GM23338 (cell line): ENCODE results near the gene ALDH7A1. TPM values are rescaled to one million over a fixed set of nuclear protein-coding genes. Genes with fewer than 3 reads are reported as not detected.

Source experiments
- ATAC-seq: fragments of 200-7000 bp; cut with Tn5 transposase; 3 replicates; pipeline ENCODE4 v1.9.1; 2020
- DNase-seq: peaks from one replicate; pipeline ENCODE4 v3.0.0-alpha.2; 2015; ENCODE audit warnings: low spot score
- H2AFZ ChIP-seq: fragments of 200-600 bp; sonication (generic); 2 replicates; pipeline ENCODE4 v1.8.0; 2016; ENCODE audit warnings: antibody characterized with exemption, mild to moderate bottlenecking, moderate library complexity
- H3F3A ChIP-seq: fragments of 200-600 bp; sonication (generic); replicated peaks from 2 replicates; pipeline ENCODE4 v1.8.0; 2017; ENCODE audit warnings: antibody characterized with exemption, mixed run types, low read depth
- H3K27ac ChIP-seq: fragments of 200-600 bp; sonication (generic); 2 replicates; pipeline ENCODE4 v1.6.1; 2016; ENCODE audit warnings: low read depth
- H3K27me3 ChIP-seq: fragments of 200-600 bp; sonication (generic); 2 replicates; pipeline ENCODE4 v1.8.0; 2016; ENCODE audit warnings: mild to moderate bottlenecking, mixed run types, moderate library complexity; ENCODE audit not compliant: insufficient read depth
- H3K36me3 ChIP-seq: fragments of 200-600 bp; sonication (generic); 2 replicates; pipeline ENCODE4 v1.8.0; 2016; ENCODE audit warnings: mild to moderate bottlenecking; ENCODE audit not compliant: insufficient read depth
- H3K4me1 ChIP-seq: fragments of 200-600 bp; sonication (generic); 2 replicates; pipeline ENCODE4 v1.8.0; 2016; ENCODE audit warnings: mild to moderate bottlenecking, moderate library complexity; ENCODE audit not compliant: insufficient read depth
- H3K4me2 ChIP-seq: fragments of 200-600 bp; sonication (generic); 2 replicates; pipeline ENCODE4 v1.7.1; 2017; ENCODE audit warnings: mixed run types
- H3K4me3 ChIP-seq: fragments of 200-600 bp; sonication (generic); 2 replicates; pipeline ENCODE4 v1.6.1; 2016; ENCODE audit warnings: mixed run types
- H3K79me2 ChIP-seq: fragments of 200-600 bp; sonication (generic); replicated peaks from 2 replicates; pipeline ENCODE4 v1.8.0; 2017; ENCODE audit warnings: mild to moderate bottlenecking; ENCODE audit not compliant: insufficient read depth
- H3K9me2 ChIP-seq: fragments of 200-600 bp; sonication (generic); 2 replicates; pipeline ENCODE4 v1.8.0; 2017; ENCODE audit not compliant: insufficient read depth
- H4K20me1 ChIP-seq: fragments of 200-600 bp; sonication (generic); replicated peaks from 2 replicates; pipeline ENCODE4 v1.8.0; 2017; ENCODE audit warnings: mild to moderate bottlenecking; ENCODE audit not compliant: insufficient read depth
- H3K27ac Mint-ChIP-seq: 2 replicates; pipeline ENCODE4 v1.8.0; 2020; ENCODE audit warnings: inconsistent platforms, mild to moderate bottlenecking, moderate library complexity, mixed read lengths
- H3K27me3 Mint-ChIP-seq: 3 replicates; pipeline ENCODE4 v1.8.0; 2022; ENCODE audit warnings: low read depth, mild to moderate bottlenecking, moderate library complexity, mixed read lengths, inconsistent platforms; ENCODE audit not compliant: insufficient read depth, poor library complexity
- H3K36me3 Mint-ChIP-seq: 3 replicates; pipeline ENCODE4 v1.8.0; 2021; ENCODE audit warnings: low read depth, mild to moderate bottlenecking, inconsistent platforms, moderate library complexity, mixed read lengths
- H3K4me1 Mint-ChIP-seq: 3 replicates; pipeline ENCODE4 v1.8.0; 2020; ENCODE audit warnings: mild to moderate bottlenecking, inconsistent platforms, mixed read lengths
- H3K4me3 Mint-ChIP-seq: 3 replicates; pipeline ENCODE4 v1.8.0; 2021; ENCODE audit warnings: moderate library complexity, mild to moderate bottlenecking, inconsistent platforms, mixed read lengths
- H3K9me3 Mint-ChIP-seq: 3 replicates; pipeline ENCODE4 v1.8.0; 2020; ENCODE audit warnings: moderate library complexity, mild to moderate bottlenecking, inconsistent platforms, mixed read lengths
- CREB1 ChIP-seq: fragments of 250-450 bp; sonication (Bioruptor Pico); IDR thresholded peaks from 2 replicates; pipeline ENCODE4 v1.5.0; 2020; ENCODE audit warnings: low read depth, mild to moderate bottlenecking, moderate library complexity
- CTCF ChIP-seq, 2 experiments: fragments of 200-600 bp in 1 of 2; sonication (generic) in 1 of 2; conservative IDR thresholded peaks; 2 replicates each; pipeline versions ENCODE4 v1.5.1 to v1.6.1; 2016 to 2017; ENCODE audit warnings: antibody characterized with exemption in 2 of 2, low read depth in 2 of 2, mild to moderate bottlenecking in 2 of 2, moderate library complexity in 1 of 2
- ETS1 ChIP-seq: IDR thresholded peaks from 2 replicates; pipeline ENCODE4 v1.6.1; 2016; ENCODE audit warnings: antibody characterized with exemption
- EZH2 ChIP-seq: fragments of 200-600 bp; sonication (generic); IDR thresholded peaks from one replicate; pipeline ENCODE4 v1.8.0; 2017; ENCODE audit warnings: antibody characterized with exemption, mild to moderate bottlenecking, low read depth; ENCODE audit not compliant: unreplicated experiment
- EZH2phosphoT487 ChIP-seq: fragments of 200-600 bp; sonication (generic); IDR thresholded peaks from one replicate; pipeline ENCODE4 v1.8.1; 2018; ENCODE audit warnings: antibody characterized with exemption; ENCODE audit not compliant: unreplicated experiment
- NANOG ChIP-seq: IDR thresholded peaks from 2 replicates; pipeline ENCODE4 v1.6.1; 2016; ENCODE audit warnings: antibody characterized with exemption, borderline replicate concordance
- POLR2AphosphoS5 ChIP-seq: IDR thresholded peaks from 2 replicates; pipeline ENCODE4 v1.6.1; 2016; ENCODE audit warnings: antibody characterized with exemption, low read depth
- REST ChIP-seq: IDR thresholded peaks from one replicate; pipeline ENCODE4 v1.6.1; 2018; ENCODE audit warnings: antibody characterized with exemption; ENCODE audit not compliant: unreplicated experiment
- STAT1 ChIP-seq: IDR thresholded peaks from one replicate; pipeline ENCODE4 v1.6.1; 2016; ENCODE audit warnings: antibody characterized with exemption; ENCODE audit not compliant: unreplicated experiment
- ZNF114 ChIP-seq: fragments of 250-450 bp; sonication (Bioruptor Pico); IDR thresholded peaks from 2 replicates; pipeline ENCODE4 v1.5.0; 2020; ENCODE audit warnings: mild to moderate bottlenecking, moderate library complexity
- ZNF462 ChIP-seq: fragments of 250-450 bp; sonication (Bioruptor Pico); IDR thresholded peaks from 2 replicates; pipeline ENCODE4 v1.5.0; 2020; ENCODE audit warnings: mild to moderate bottlenecking, moderate library complexity
- polyA plus RNA-seq: library from polyadenylated mRNA; unstranded; fragments of >200 nt; fragmentation: Nextera tagmentation; extraction: Ambion mirVana; gene quantifications from 2 replicates; pipeline ENCODE4 v1.2.1, GENCODE V29; 2016
- total RNA-seq: library from RNA; depleted of rRNA; stranded (reverse); fragments of >200 nt; shearing (Covaris generic); gene quantifications from 2 replicates; pipeline ENCODE4 v1.2.3, GENCODE V29; 2014

The ALDH7A1 gene
- total and polyA plus RNA-seq, 2 experiments from 2014 or later, result 122 to 198 TPM

GRCh38 chr5:126494393-126494792 lies 100.6 kb downstream of the ALDH7A1 start:
- no peaks in the 10 kb centered on the region for H3F3A ChIP-seq
- Mint-ChIP-seq H3K4me1 (peaks cover 27% of the 10 kb centered on the region), H3K36me3 (peaks cover 22% of the 10 kb centered on the region), H3K9me3 (no peaks in the 10 kb centered on the region), H3K27ac (no peak overlapping the region), H3K4me3 (no peak overlapping the region), H3K27me3 (peaks cover 3% of the 10 kb centered on the region)
- no peaks in the 10 kb centered on the region for H4K20me1 ChIP-seq
- no peaks in the 10 kb centered on the region for H3K79me2 ChIP-seq
- TF ChIP-seq POLR2AphosphoS5 (no peak), CTCF (conservative IDR thresholded peaks at IDR 0.05; ENCODE audit: low read depth in 2 of 2) (no peak), ZNF462 (no peak), EZH2 (no peak), STAT1 (no peak), REST (no peak), CREB1 (CRISPR knock-in tag) (no peak), ETS1 (no peak), EZH2phosphoT487 (no peak), ZNF114 (CRISPR knock-in tag) (no peak), NANOG (no peak)
- H3K27me3 ChIP-seq, result no peaks in the 10 kb centered on the region
- no peak overlapping the region for H3K4me2 ChIP-seq
- no peak overlapping the region for H3K4me3 ChIP-seq
- DNase-seq (no peak), ATAC-seq (no peak)
- no peaks in the 10 kb centered on the region for H3K4me1 ChIP-seq
- H2AFZ ChIP-seq, result no peak overlapping the region
- H3K9me2 ChIP-seq, result no peaks in the 10 kb centered on the region
- no peak overlapping the region for H3K27ac ChIP-seq
- no peaks in the 10 kb centered on the region; the same call in 1 of the 2 replicates for H3K36me3 ChIP-seq
